Fibroblast of lung (primary cell): ENCODE data around the gene APCDD1L. TPM values are rescaled to one million over a fixed set of nuclear protein-coding genes. Genes with fewer than 3 reads are reported as not detected.

Experiments used
- DNase-seq, 2 donors: peaks; one replicate each; pipeline versions ENCODE4 v3.0.0 to v3.0.0-alpha.2; 2010; ENCODE audit warnings: low read depth in 2 of 2
- H2AFZ ChIP-seq: 2 replicates; pipeline ENCODE4 v1.5.1; 2012; ENCODE audit warnings: low read length, control low read depth, inconsistent platforms
- H3K27ac ChIP-seq: 2 replicates; pipeline ENCODE4 v1.5.1; 2011; ENCODE audit warnings: low read length, control low read depth; ENCODE audit not compliant: insufficient read depth
- H3K27me3 ChIP-seq: 2 replicates; pipeline ENCODE4 v1.5.1; 2011; ENCODE audit warnings: mild to moderate bottlenecking, low read length; ENCODE audit not compliant: control insufficient read depth, insufficient read depth
- H3K36me3 ChIP-seq: 2 replicates; pipeline ENCODE4 v1.5.1; 2011; ENCODE audit warnings: low read length; ENCODE audit not compliant: control insufficient read depth, insufficient read depth
- H3K4me1 ChIP-seq: 2 replicates; pipeline ENCODE4 v1.5.1; 2011; ENCODE audit warnings: low read length; ENCODE audit not compliant: control insufficient read depth, insufficient read depth; ENCODE audit errors: extremely low read depth
- H3K4me2 ChIP-seq: 2 replicates; pipeline ENCODE4 v1.5.1; 2011; ENCODE audit warnings: low read length, control low read depth; ENCODE audit not compliant: insufficient read depth; ENCODE audit errors: extremely low read depth
- H3K4me3 ChIP-seq, 4 experiments: fragments of 200-600 bp in 1 of 4; sonication (generic) in 1 of 4; replicated peaks in 1 of 4; 2 replicates each; pipeline ENCODE4 v1.5.1; 2011 to 2016; ENCODE audit warnings: low read length in 4 of 4, low read depth in 3 of 4, mild to moderate bottlenecking in 3 of 4, control low read depth in 2 of 4, inconsistent platforms in 1 of 4, mixed read lengths in 1 of 4; ENCODE audit not compliant: insufficient read depth in 1 of 4; ENCODE audit errors: control extremely low read depth in 1 of 4
- H3K79me2 ChIP-seq: 2 replicates; pipeline ENCODE4 v1.5.1; 2012; ENCODE audit warnings: mild to moderate bottlenecking, low read length, inconsistent platforms; ENCODE audit not compliant: control insufficient read depth, insufficient read depth
- H3K9ac ChIP-seq: 2 replicates; pipeline ENCODE4 v1.5.1; 2011; ENCODE audit warnings: mild to moderate bottlenecking, low read length, control low read depth; ENCODE audit not compliant: insufficient read depth
- H3K9me3 ChIP-seq: 2 replicates; pipeline ENCODE4 v1.5.1; 2012; ENCODE audit warnings: low read depth, low read length; ENCODE audit not compliant: control insufficient read depth, insufficient read depth
- H4K20me1 ChIP-seq: 2 replicates; pipeline ENCODE4 v1.5.1; 2011; ENCODE audit warnings: low read length; ENCODE audit not compliant: control insufficient read depth, insufficient read depth; ENCODE audit errors: extremely low read depth
- CTCF ChIP-seq, 2 donors: IDR thresholded peaks in 1 of 2; conservative IDR thresholded peaks in 1 of 2; 1 replicate in 1 of 2; 2 replicates in 1 of 2; pipeline ENCODE4 v1.5.1; 2011 to 2012; ENCODE audit warnings: low read length in 2 of 2, control low read depth in 1 of 2, inconsistent platforms in 1 of 2, low read depth in 1 of 2, mild to moderate bottlenecking in 1 of 2
- EZH2 ChIP-seq: IDR thresholded peaks from 2 replicates; pipeline ENCODE4 v1.5.1; 2012; ENCODE audit warnings: low read length, control low read depth, mild to moderate bottlenecking; ENCODE audit errors: missing control alignments
- polyA plus RNA-seq, 2 donors: library from polyadenylated mRNA; depleted of rRNA in 1 of 2; stranded (reverse) in 1 of 2; unstranded in 1 of 2; fragments of >200 nt; gene quantifications; 2 replicates each; pipeline ENCODE4 v1.2.1, GENCODE V29; 2011 to 2012; ENCODE audit warnings: missing spikeins in 1 of 2
- total RNA-seq: library from RNA; depleted of rRNA; stranded (reverse); fragments of >200 nt; gene quantifications from 2 replicates; pipeline ENCODE4 v1.2.1, GENCODE V29; 2014

The APCDD1L gene
- total and polyA plus RNA-seq, 2 donors (not counting 1 experiment from before 2014, with no cell fraction given) = 0.18 to 0.99 TPM

DNA sequence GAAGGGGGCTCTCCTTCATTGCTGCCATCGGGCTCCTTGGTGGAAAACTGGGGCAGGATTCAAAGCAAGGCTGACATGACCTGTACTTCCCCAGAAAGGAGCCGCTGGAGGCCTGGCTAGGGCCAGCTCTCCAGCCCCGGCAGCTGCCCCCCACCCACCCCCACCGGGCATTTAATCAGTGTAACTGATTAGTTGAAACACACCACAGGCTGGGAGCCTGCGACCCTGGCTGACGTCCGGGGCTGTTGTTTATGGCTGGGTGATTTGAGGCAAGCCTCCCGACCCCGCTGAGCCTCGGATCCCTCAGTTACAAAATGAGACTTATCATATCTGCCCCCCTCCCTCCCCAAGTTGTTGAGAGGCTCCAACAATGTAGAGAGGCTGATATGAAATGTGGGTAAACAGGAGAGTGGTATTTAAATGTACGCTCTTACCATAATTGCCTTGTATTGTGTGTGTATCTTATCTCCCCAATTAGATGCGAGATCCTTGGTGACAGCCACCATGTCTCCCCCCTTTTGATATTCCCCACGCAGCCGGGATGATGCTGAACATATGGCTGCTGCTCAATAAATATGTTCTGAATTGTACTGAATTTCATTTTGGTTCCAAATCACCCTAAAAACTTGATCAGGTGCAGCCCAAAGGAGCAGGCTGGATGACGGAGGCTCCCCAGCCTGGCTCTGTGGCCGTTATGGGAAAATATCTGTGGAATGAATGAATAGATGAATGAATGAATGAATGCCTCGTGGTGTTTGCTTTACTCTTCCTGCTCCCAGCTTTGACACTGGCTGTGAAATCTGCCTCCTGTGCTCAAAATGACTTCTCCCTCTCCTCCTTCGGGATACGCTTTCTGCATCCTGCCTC lies 31.8 kb upstream of the APCDD1L start:
- Histone ChIP-seq H3K9ac (no peak overlapping the region), H3K79me2 (no peaks in the 10 kb centered on the region), H3K9me3 (no peaks in the 10 kb centered on the region), H3K36me3 (no peaks in the 10 kb centered on the region), H2AFZ (no peak overlapping the region), H3K4me2 (no peak overlapping the region), H3K4me1 (no peaks in the 10 kb centered on the region), H3K27me3 (no peaks in the 10 kb centered on the region), H3K4me3 (no peak overlapping the region), H3K27ac (no peak overlapping the region), H4K20me1 (no peaks in the 10 kb centered on the region)
- TF ChIP-seq CTCF (conservative IDR thresholded peaks at IDR 0.05 in 1 of 2, IDR thresholded peaks at IDR 0.05 in 1 of 2; ENCODE audit: low read depth in 1 of 2, low read length in 2 of 2) (no peak), EZH2 (no peak)
- peak in 1 of 2 donors; percentile 43 for DNase-seq

- no peaks in the 10 kb centered on the region for H3K4me1 ChIP-seq
- no peak overlapping the region for H3K4me2 ChIP-seq
- H3K27me3 ChIP-seq = no peaks in the 10 kb centered on the region
- no peaks in the 10 kb centered on the region for H3K9me3 ChIP-seq
- no peak overlapping the region for H3K9ac ChIP-seq
- H3K4me3 ChIP-seq = no peak overlapping the region
- H3K27ac ChIP-seq = no peak overlapping the region
- no peaks in the 10 kb centered on the region for H3K79me2 ChIP-seq
- no peak for DNase-seq
- H3K36me3 ChIP-seq = no peaks in the 10 kb centered on the region
- no peak overlapping the region for H2AFZ ChIP-seq
- TF ChIP-seq EZH2 = no peak
- no peak for TF ChIP-seq CTCF (conservative IDR thresholded peaks at IDR 0.05 in 1 of 2, IDR thresholded peaks at IDR 0.05 in 1 of 2; ENCODE audit: low read depth in 1 of 2, low read length in 2 of 2)
- no peaks in the 10 kb centered on the region for H4K20me1 ChIP-seq
Measured at GRCh38 chr20:58546416-58546711, 31.2 kb upstream of the APCDD1L start.

DNA sequence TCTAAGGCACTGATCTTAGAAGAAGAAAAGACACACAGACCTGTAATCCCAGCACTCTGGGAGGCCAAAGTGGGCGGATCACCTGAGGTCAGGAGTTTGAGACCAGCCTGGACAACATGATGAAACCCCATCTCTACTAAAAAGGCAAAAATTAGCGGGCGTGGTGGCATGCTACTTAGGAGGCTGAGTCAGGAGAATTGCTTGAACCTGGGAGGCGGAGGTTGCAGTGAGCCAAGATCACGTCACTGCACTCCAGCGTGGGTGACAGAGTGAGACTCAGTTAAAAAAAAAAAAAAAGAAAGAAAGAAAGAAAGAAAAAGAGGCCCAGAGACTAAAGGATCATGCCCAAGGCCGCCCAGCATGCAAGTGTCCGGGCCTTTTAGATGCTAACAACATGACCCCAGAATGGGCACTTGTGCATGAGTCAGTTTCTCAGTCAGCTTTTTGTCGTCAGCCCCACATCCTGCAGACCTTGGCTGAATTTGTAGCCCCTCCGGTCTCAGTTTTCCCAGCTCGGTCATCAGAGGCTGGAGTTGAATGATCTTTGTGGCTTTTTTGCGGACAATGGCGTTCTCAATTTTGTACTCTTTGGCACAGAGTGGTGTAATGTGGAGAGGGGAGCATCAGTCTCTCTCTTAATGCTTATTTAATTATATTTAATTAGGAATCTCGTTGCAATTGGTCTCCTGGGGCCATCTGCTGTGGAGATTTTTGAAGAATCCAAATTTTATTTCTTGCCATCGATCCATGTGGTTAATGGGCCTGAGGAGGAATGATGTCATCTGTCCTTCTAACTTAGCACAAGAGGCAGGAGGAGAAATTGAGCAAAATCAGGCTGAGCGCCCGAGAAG lies 30.6 kb upstream of the APCDD1L start:
- no peak overlapping the region for H3K4me3 ChIP-seq
- peak in 1 of 2 donors; percentile 82 for DNase-seq
- H3K79me2 ChIP-seq = no peaks in the 10 kb centered on the region
- H3K27ac ChIP-seq = no peak overlapping the region
- no peak for TF ChIP-seq CTCF (conservative IDR thresholded peaks at IDR 0.05 in 1 of 2, IDR thresholded peaks at IDR 0.05 in 1 of 2; ENCODE audit: low read depth in 1 of 2, low read length in 2 of 2)
- no peak overlapping the region for H3K4me2 ChIP-seq
- no peaks in the 10 kb centered on the region for H3K4me1 ChIP-seq
- no peaks in the 10 kb centered on the region for H3K36me3 ChIP-seq
- no peaks in the 10 kb centered on the region for H3K27me3 ChIP-seq
- no peaks in the 10 kb centered on the region for H4K20me1 ChIP-seq
- no peak overlapping the region for H2AFZ ChIP-seq
- H3K9ac ChIP-seq = no peak overlapping the region
- no peaks in the 10 kb centered on the region for H3K9me3 ChIP-seq
